ENCODE data around the gene DAP.
"Not testable (repeated sequence)": the region's sequence is repeated elsewhere in the genome, so short reads cannot be mapped to it uniquely, and the experiment has no call there.

The DAP gene

DNA sequence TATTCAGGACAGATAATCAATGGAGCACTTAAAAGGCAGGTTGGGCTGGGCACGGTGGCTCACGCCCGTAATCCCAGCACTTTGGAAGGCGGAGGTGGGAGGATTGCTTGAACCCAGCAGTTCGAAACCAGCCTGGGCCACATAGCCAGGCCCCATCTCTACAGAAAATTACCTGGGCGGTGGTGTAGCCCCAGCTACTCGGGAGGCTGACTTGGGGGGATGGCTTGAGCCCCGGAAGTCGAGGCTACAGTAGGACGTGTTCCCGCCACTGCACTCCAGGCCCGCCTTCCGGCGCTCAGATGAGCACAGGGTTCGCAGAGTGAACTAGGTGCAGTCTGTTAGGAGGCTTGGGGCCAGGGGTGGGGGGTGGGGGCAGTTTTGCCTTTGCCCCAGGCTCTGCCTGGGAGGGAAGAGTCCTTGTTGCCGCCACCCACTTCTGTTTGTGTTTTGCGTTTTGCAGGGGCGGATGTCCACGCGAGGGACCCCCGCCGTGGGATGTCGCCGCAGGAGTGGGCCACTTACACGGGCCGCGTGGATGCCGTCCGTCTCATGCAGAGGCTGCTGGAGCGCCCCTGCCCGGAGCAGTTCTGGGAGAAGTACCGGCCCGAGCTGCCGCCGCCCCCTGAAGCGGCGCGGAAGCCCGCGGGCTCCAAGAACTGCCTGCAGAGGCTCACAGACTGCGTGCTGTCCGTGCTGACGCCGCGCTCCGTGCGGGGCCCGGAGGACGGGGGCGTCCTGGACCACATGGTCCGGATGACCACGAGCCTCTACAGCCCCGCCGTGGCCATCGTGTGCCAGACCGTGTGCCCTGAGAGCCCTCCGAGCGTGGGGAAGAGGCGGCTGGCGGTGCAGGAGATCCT is 112.0 kb downstream of the DAP start:
- no peak for DNase-seq

DNA sequence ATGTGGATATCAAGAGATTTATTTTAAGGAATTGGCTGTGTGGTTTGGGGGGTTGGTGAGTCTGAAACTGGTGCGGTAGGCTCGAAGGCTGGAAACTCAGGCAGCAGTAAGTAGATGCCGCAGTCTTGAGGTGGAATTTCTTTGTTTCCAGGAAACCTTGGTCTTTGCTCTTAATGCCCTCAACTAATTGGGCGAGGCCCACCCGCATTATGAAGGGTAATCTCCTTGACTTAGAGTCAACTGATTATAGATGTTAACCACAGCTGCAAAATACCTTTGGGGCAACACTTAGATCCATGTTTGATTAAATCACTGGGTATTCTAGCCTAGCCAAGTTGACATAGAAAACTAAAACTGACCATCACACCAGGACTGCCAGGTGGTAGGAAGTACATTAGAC is 113.4 kb downstream of the DAP start:
- no peak for DNase-seq

DNA sequence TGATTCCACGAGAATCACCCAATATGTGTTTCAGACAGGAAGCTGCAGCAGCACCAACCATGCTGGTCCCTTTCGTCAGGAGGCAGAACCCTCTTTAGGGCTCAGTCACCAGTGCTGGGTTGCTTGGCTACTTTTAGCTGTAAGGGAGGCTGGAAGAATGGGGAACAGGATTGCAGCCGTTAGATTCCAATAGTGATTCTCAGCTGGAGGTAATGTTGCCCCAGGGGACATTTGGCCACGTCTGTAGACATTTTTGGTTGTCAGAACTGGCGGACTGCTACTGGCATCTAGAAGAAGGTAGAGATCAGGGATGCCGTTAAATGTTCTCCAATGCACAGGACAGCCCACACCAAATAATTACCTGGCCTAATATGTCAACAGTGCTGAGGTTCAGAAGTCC is 115.4 kb downstream of the DAP start:
- DNase-seq = no peak

DNA sequence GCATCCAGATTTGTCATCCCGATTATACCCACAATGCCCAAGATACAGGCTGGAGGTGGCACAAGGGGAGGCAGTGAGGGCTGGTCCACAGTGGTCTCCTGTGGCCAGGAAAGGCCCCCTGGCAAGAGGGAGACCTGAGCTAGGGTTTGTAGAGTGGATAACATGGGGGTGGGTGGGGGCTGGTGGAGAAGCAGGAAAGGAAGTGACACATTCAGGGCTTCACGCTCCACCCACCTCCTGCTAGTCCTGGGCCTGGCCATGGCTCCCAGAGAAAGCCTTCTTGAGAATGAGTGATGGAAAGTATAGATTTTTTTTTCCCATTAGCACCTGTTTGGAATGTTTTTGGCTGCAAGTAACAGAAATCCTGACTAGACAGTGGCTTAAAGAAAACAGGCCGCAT is 115.9 kb downstream of the DAP start:
- DNase-seq = no peak

DNA sequence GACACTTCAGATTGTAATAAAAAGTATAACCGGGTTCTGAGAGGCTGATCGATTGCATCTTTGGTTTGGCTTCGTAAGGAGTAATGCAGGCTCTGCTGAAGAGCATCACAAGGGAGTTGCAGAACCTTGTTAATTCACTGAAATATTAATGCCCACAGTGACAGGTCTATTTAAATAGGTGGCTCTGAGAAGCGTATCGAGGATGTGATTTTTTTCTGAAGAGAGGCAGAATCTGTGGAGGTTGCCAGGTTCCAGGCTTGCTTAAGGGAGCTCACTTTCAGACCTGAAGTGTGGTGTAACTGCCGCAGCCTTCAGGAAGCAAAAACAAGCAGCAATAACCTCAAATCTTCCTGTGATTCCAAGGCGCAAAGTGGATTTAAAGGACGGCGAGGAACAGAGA is 116.8 kb downstream of the DAP start:
- DNase-seq = no peak

DNA sequence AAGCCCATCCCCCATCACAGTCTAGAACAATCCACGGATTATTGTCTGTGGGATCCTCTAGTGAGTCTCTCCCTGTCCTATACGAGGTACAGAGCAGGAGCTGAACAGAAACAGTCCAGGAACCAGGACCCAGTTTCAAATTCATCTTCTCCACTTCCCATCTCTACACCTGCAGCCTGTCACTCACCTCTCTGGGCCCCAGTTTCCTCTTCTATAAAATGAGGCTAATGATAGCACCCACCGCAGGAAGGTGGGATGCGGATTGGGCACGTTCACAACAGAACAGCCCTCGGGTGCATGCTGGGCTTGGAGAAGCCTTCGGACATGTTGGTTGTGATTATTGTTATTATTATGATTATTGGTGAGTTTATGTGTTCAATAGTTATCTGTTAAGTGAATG is 118.7 kb downstream of the DAP start:
- DNase-seq = no peak

DNA sequence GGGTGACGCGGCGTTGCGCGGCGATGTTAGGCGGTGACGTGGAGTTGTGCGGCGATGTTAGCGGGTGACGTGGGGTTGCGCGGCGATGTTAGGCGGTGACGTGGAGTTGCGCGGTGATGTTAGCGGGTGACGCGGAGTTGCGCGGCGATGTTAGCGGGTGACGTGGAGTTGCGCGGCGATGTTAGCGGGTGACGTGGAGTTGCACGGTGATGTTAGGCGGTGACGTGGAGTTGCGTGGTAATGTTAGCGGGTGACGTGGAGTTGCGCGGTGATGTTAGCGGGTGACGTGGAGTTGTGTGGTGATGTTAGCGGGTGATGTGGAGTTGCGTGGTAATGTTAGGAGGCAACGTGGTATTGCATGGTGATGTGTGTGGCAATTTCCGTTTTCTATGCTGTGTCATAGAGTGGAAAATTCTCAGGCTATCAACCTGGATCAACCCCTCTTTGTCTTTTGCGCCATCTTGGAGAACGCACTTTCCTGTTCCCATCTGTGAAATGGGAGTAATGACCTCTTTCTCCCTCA is 121.1 kb downstream of the DAP start:
- DNase-seq = no peak

DNA sequence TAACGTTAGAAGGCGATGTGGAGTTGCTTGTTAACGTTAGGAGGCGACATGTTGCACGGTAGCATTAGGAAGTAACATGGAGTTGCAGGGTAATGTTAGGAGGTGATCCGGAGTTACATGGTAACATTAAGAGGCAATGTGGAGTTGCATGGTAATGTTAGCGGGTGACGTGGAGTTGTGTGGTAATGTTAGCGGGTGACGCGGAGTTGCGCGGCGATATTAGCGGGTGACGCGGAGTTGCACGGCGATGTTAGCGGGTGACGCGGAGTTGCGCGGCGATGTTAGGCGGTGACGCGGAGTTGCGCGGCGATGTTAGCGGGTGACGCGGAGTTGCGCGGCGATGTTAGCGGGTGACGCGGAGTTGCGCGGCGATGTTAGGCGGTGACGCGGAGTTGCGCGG is 122.3 kb downstream of the DAP start:
- not testable (repeated sequence) for DNase-seq

DNA sequence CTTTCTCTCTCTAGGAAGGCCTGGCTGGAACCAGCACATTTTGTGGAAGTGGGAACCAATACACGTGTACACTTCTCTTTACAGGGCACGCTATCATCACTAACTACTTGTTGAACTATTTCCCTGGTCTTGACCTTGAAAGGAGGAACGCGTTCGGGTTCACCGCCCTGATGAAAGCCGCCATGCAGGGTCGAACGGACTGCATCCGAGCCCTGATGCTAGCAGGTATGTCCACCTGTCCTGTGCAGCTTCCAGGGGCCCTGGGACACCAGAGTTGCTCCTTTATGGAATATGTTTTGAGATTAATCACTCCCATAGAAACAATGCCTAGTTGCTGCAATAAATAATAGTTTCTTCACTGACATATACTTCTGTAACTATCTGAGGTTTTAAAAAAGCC is 123.1 kb downstream of the DAP start:
- DNase-seq = no peak

DNA sequence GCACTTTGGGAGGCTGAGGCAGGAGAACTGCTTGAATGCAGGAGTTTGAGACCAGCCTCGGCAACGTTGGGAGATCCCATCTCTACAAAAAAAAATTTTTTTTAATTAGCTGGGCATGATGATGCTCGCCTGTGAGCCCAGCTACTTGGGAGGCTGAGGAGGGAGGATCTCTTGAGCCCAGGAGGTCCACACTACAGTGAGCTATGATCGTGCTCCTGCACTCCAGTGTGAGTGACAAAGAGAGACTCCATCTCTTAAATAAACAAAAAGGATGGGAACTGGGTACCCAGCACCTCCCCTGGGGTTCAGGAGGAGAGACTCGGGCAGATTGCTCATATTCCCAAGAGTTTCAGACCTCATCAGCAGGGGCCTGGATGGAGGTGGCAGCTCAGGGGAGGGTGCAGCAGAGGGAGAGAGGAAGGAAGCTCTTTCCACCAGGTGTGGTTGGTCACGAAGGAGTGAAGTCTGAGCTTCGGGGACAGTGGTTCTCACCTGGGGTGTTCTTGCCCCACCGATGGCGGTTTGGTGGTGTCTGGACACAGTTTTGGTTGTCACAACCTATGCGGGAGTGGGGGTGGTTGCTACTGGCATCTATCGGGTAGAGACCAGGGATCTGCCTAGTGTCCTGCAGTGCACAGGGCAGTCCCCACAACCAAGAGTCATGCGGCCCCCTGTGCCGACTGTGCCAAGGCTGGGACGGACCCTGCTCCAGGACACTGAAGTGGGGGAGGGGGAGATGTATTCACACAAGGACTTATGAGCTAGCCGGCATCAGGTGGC is 124.5 kb downstream of the DAP start:
- DNase-seq = no peak

DNA sequence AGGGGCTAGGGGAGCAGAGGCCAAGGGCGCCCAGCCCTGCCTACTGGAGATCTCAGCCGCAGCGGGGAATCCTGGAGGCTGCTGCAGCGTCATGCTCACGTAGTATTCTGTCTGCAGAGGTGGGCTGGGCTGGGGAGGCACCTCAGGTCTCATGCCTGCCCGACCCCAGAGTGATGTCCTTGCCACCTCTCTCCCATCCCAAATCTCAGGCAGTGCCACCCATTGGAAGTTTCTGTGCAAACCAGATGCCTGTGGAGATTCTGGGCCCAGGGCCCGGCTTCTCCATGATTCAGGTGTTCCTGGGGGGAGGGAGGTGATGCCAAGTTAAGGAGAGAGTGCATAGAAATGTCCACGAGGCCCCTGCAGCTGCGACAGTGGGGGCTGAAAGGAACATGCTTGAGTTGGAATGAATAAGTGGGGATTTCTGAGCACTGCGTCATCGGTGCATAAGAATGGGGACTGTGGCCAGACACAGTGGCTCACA is 125.1 kb downstream of the DAP start:
- DNase-seq = no peak

DNA sequence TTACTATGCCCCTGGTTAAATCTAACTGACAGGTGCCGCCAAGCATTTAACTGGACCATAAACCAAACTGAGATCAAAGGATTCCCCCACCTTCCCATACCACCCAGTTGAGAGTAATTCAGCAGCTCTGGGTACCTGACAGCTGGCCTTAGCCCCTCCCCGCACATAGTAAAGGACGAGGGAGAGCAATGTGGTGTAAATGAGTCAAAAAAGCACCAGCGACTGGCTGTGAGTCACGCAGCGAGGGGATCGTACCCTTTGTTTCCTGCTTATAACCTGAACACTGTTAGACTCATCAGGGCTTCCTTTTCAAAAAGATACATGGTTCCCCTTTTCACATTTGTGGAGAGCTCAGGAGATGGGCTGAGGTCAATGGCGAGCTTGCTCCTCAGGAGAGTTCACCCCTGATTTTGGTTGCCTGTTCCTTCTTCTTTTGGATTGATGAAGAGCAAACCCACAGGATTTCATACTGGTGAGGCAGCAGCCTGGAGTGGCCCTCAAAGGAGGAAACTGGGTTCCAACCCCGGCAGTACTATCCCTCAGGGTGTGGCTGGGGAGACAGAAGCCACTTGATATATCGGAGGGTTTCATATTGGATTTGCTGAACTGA is 125.7 kb downstream of the DAP start:
- peak; percentile 68 for DNase-seq

DNA sequence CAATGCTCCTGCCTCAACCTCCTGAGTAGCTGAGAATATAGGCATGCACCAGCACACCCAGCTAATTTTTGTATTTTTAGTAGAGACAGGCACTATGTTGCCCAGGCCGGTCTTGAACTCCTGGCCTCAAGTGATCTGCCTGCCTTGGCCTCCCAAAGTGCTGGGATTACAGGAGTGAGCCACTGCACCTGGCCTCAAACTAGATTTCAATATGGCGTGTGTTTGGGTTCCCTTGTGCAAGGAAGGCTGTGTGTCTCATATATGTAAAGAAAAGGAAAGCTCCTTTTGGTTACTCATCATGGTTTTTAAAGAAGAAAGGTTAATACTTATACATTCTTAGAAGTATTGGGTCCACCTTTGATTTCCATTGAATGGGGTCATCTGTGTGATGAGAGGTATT is 126.5 kb downstream of the DAP start:
- DNase-seq = no peak

DNA sequence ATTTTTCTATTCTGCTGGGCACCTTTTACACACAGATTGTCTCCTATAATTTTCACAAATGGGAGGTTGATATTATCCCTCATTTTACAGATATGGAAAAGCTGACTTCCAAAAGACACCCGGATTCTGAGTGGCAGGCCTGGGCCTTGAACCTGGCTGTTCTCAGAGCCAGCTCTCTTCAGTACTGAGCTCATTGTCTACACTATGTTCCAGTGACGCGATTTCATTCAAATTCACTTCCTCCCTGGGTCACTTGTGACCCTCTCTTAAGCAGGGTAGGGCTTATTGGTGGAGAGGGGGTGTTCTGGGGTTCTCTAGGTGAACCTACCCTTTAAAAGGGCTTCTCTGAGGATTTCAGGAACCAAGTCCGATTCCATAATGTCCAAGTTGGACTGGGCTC is 127.0 kb downstream of the DAP start:
- no peak for DNase-seq

DNA sequence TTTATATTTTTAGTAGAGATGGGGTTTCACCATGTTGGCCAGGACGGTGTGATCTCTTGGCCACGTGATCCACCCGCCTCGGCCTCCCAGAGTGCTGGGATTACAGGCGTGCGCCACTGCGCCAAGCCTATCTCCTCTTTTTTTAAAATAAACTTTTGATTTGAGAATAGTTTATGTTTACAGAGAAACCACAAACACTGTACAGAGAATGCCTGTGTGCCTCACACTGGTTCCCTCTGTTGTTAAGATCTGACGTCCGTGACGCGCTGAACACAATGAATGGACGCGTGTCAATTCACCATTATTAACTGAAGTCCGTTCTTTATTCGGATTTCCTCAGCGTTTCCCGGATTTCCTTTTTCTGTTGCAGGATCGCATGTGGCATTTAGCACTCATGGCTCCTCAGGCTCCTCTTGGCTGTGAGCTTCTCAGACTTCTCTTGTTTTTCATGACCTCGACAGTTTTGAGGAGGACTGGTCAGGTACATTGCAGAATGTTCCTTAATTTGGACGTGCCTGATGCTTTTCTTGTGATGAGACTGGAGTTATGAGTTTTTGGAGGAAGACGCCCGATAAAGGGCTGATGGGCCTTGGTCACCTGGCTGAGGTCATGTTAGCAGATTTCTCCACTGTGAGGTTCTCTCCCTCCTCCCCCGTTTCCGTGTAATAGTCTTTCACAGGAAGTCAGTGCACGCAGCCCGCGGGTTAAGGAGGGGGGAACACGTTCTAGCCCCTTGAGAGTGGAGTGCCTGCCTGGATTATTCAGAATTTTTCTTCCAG is 127.6 kb downstream of the DAP start:
- DNase-seq = peak; percentile 33

DNA sequence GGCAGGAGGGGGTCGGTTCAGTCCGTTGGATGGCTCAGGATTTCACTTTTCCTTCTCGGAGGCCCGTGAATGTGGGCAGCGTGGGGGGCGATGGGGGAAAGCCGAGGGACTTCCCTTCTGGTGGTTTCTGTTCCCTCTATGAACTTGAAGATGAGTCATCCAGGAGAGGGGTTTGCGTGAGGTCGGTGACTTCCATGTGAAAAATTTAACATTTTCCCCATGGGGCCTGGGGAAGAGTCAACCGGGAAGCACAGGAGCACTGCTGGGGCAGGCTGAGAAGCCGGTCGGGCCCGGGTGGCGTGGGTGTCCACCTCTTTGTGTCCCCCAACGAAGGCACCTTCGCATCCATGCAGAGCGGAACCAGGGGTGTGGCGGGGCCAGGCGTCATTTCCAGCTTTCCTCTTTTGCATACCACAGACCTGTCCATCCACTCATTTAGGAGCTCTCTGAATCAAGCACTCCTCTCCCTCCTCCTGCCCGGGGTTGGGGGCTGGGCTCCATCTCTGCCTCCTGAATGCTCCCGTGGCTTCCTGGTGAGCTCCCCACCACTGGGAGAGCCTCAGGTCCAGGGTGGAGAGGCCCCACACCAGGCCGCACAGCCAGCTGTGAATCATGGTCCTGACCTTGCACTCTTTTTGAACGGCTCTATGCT is 128.8 kb downstream of the DAP start:
- peak; percentile 35 for DNase-seq

DNA sequence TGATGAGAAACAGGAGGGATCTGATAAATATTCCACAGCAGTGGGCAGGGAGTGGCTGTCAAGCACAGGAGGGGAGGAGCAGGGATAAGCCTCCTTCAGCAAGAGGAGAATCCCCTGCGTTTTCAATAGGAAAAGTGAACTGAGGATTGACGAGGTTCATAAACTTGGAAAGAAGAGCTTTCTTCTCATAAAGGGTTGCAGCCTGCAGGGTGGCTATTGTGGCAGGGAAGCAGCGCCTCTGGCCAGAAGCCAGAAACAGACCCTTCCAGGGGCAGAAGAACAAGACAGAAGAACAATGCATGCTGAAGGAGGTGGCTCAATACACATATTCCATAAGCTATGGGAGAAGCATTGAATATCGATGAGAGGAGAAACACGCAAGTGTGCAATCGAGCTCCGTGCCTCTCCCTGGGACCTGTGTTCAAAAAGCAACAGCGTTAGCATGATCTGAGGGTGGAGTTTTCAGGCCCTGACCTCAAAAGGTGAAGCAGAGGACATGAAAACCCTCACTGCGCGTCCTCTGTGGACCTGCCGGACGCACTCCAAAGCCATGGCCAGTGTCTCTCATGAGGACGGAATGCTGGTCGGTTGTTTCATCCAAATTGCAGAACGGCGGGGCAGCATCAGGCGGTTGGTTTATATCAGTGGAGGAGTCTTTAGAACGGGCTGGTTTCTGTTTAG is 129.6 kb downstream of the DAP start:
- no peak for DNase-seq

DNA sequence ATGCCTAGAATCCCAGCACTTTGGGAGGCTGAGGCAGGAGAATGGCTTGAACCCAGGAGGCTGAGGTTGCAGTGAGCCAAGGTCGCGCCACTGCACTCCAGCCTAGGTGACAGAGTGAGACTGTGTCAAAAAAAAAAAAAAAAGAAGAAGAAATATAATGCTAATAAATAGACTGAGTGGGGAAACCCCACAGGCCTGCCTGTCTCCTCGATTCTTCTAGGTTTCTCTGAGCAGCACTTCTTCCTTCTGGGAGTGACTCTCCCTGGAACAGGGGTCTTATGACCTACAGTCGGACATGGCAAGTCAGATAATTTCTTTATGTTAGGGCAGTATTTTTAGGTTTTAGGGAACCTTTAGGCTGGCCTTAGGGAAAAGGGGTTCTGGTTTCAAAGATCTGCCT is 130.3 kb downstream of the DAP start:
- not testable (repeated sequence) for DNase-seq

DNA sequence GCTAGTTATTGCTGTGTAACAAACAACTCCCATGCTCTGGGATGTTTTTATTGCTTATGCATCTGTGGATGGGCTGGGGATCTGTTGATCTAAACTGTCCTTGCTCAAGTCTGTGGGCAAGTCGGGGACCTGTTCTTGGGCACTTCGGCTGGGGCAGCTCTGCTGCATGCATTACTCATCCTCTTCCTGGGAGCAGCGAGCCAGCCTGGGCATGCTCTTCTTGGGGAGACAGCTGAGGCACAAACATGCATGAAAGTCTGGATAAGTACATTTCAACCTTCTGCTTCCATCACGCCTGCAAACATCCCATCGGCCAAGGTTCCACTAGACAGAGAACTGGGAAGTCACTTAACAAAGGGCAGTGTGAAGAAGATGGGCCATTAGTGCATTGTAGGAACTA is 130.9 kb downstream of the DAP start:
- no peak for DNase-seq

DNA sequence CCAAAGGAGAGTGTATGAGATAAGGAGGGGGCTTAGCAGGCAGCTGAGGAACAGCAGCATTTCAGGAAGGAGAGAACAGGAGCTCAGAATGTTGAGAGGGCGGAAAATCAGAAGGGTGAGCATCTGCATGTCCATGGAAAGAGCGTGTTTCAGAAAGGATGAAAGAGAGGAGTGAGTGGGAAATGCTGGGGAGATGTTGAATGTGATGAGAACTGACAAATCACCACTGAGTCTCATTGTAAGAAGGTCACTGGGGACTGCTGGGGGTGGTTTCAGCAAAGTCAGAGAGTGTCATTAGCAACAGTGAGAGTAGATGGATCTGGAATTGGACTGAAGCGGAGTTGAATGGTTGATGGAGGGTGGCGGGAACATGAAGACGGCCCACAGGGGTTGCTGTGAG is 131.4 kb downstream of the DAP start:
- DNase-seq = no peak

All from hematopoietic multipotent progenitor cell treated with erythropoietin and hydrocortisone succinate and interleukin-3 and kit ligand, for 4 days (in vitro differentiated cells).